HCT116 (cell line): ENCODE measurements around the gene ELL3. TPM values are rescaled to one million over a fixed set of nuclear protein-coding genes. Genes with fewer than 3 reads are reported as not detected.
A peak's percentile ranks its signal among the peaks of the same experiment; 100 is the strongest.

Experiments used
- ATAC-seq: fragments of 200-7000 bp; cut with Tn5 transposase; 2 replicates; pipeline ENCODE4 v1.9.1; 2020; ENCODE audit warnings: mild to moderate bottlenecking, moderate library complexity
- BruUV-seq: library from RNA; stranded (reverse); fragments of 400-500 nt; replicated peaks from 2 replicates; lab custom pipeline; 2021; lab: Mats Ljungman, UMichigan
- CTCF ChIA-PET: fragments of 300-600 bp; sonication (Branson Sonifier 250); formaldehyde crosslinking; loops from one replicate; lab custom pipeline; 2021; ENCODE audit warnings: antibody characterized with exemption; lab: Charles Lee
- POLR2A ChIA-PET: fragments of 300-600, 350-600 bp; sonication (Branson Sonifier 250); formaldehyde crosslinking; loops from one replicate; lab custom pipeline; 2021; ENCODE audit warnings: antibody characterized with exemption; lab: Charles Lee
- RAD21 ChIA-PET, 2 experiments: fragments of 300-600 bp; sonication (Branson Sonifier 250); formaldehyde crosslinking; loops; one replicate each; lab custom pipeline; 2023; ENCODE audit warnings: low total read pairs in 2 of 2; ENCODE audit not compliant: uncharacterized antibody in 2 of 2, unreplicated experiment in 2 of 2, low non-redundant PET in 1 of 2; lab: Charles Lee
- DNase-seq: peaks from one replicate; pipeline ENCODE4 v3.0.0-alpha.2; 2010; ENCODE audit warnings: low read depth, low spot score
- H2AFZ ChIP-seq: fragments of 200-600 bp; shearing (Covaris generic), sonication (generic); 2 replicates; pipeline ENCODE4 v1.6.1; 2017; ENCODE audit warnings: low read depth, mixed run types, mixed read lengths, antibody characterized with exemption, low read length; ENCODE audit not compliant: poor library complexity, severe bottlenecking
- H3K27ac ChIP-seq: 2 replicates; pipeline ENCODE4 v1.5.1; 2012; ENCODE audit warnings: low read depth, low read length
- H3K27me3 ChIP-seq: fragments of 200-600 bp; sonication (generic); 2 replicates; pipeline ENCODE4 v1.6.1; 2016; ENCODE audit warnings: mixed run types, low read length, mixed read lengths; ENCODE audit not compliant: insufficient read depth
- H3K36me3 ChIP-seq, 2 experiments: fragments of 200-500 bp in 1 of 2; fragments of 200-600 bp in 1 of 2; sonication (Bioruptor generic) in 1 of 2; sonication (generic) in 1 of 2; 2 replicates each; pipeline versions ENCODE4 v1.5.1 to v1.6.1; 2014 to 2016; ENCODE audit warnings: low read length in 2 of 2, inconsistent platforms in 1 of 2, mixed read lengths in 1 of 2, mixed run types in 1 of 2; ENCODE audit not compliant: insufficient read depth in 2 of 2, control insufficient read depth in 1 of 2
- H3K4me1 ChIP-seq, 2 experiments: fragments of 200-600 bp in 1 of 2; sonication (generic) in 1 of 2; 2 replicates each; pipeline versions ENCODE4 v1.5.1 to v1.6.1; 2012 to 2017; ENCODE audit warnings: low read length in 2 of 2, inconsistent platforms in 1 of 2, mild to moderate bottlenecking in 1 of 2, mixed read lengths in 1 of 2, mixed run types in 1 of 2, moderate library complexity in 1 of 2; ENCODE audit not compliant: insufficient read depth in 2 of 2, control insufficient read depth in 1 of 2
- H3K4me2 ChIP-seq: fragments of 200-600 bp; sonication (generic); 2 replicates; pipeline ENCODE4 v1.6.1; 2017; ENCODE audit warnings: mixed run types, low read length, mixed read lengths
- H3K4me3 ChIP-seq, 2 experiments: fragments of 200-600 bp in 1 of 2; sonication (generic) in 1 of 2; replicated peaks in 1 of 2; 2 replicates each; pipeline ENCODE4 v1.5.1; 2011 to 2016; ENCODE audit warnings: low read length in 2 of 2, control low read depth in 1 of 2, low read depth in 1 of 2, mild to moderate bottlenecking in 1 of 2, mixed read lengths in 1 of 2, mixed run types in 1 of 2
- H3K79me2 ChIP-seq: fragments of 200-600 bp; sonication (generic); 2 replicates; pipeline ENCODE4 v1.6.1; 2017; ENCODE audit warnings: mild to moderate bottlenecking, mixed run types, low read length, moderate library complexity, mixed read lengths; ENCODE audit not compliant: insufficient read depth
- H3K9ac ChIP-seq: fragments of 200-600 bp; sonication (generic); 2 replicates; pipeline ENCODE4 v1.6.1; 2016; ENCODE audit warnings: low read length, mixed read lengths
- H3K9me2 ChIP-seq: fragments of 200-600 bp; sonication (generic), shearing (Covaris generic); 2 replicates; pipeline ENCODE4 v1.6.1; 2017; ENCODE audit warnings: mixed run types, mild to moderate bottlenecking, moderate library complexity; ENCODE audit not compliant: insufficient read depth
- H3K9me3 ChIP-seq, 2 experiments: fragments of 200-500 bp in 1 of 2; fragments of 200-600 bp in 1 of 2; sonication (Bioruptor generic) in 1 of 2; sonication (generic) in 1 of 2; 2 replicates each; pipeline ENCODE4 v1.6.1; 2014 to 2017; ENCODE audit warnings: low read length in 2 of 2, mixed read lengths in 2 of 2, inconsistent platforms in 1 of 2, low read depth in 1 of 2, mild to moderate bottlenecking in 1 of 2, mixed run types in 1 of 2, moderate library complexity in 1 of 2; ENCODE audit not compliant: control insufficient read depth in 1 of 2, insufficient read depth in 1 of 2
- H4K20me1 ChIP-seq: fragments of 200-600 bp; sonication (generic), shearing (Covaris generic); 2 replicates; pipeline ENCODE4 v1.6.1; 2017; ENCODE audit warnings: mixed run types, mild to moderate bottlenecking, moderate library complexity; ENCODE audit not compliant: insufficient read depth
- ATF3 ChIP-seq: IDR thresholded peaks from 2 replicates; pipeline ENCODE4 v1.6.1; 2012
- CBX3 ChIP-seq: IDR thresholded peaks from 2 replicates; pipeline ENCODE4 v1.6.1; 2012; ENCODE audit warnings: low read depth
- CEBPB ChIP-seq: IDR thresholded peaks from 2 replicates; pipeline ENCODE4 v1.6.1; 2012; ENCODE audit warnings: low read depth
- CTCF ChIP-seq, 3 experiments: fragments of 200-600 bp in 1 of 3; sonication (generic) in 1 of 3; IDR thresholded peaks in 2 of 3; conservative IDR thresholded peaks in 1 of 3; 2 replicates each; pipeline ENCODE4 v1.5.1; 2012 to 2017; ENCODE audit warnings: low read depth in 2 of 3, low read length in 2 of 3, antibody characterized with exemption in 1 of 3, borderline replicate concordance in 1 of 3, control low read depth in 1 of 3, mild to moderate bottlenecking in 1 of 3, mixed read lengths in 1 of 3, mixed run types in 1 of 3, moderate library complexity in 1 of 3; ENCODE audit not compliant: insufficient read depth in 1 of 3
- ELF1 ChIP-seq: IDR thresholded peaks from 2 replicates; pipeline ENCODE4 v1.6.1; 2012; ENCODE audit warnings: low read depth, borderline replicate concordance
- EZH2 ChIP-seq: fragments of 200-600 bp; sonication (generic); IDR thresholded peaks from 2 replicates; pipeline ENCODE4 v1.6.1; 2017; ENCODE audit warnings: antibody characterized with exemption, mixed run types
- EZH2phosphoT487 ChIP-seq: fragments of 200-600 bp; IDR thresholded peaks from 2 replicates; pipeline ENCODE4 v1.6.1; 2018; ENCODE audit warnings: antibody characterized with exemption, borderline replicate concordance
- FOSL1 ChIP-seq: IDR thresholded peaks from 2 replicates; pipeline ENCODE4 v1.6.1; 2012; ENCODE audit warnings: low read depth
- JUND ChIP-seq: IDR thresholded peaks from 2 replicates; pipeline ENCODE4 v1.6.1; 2012
- POLR2A ChIP-seq: IDR thresholded peaks from 2 replicates; pipeline ENCODE4 v1.7.0; 2011; ENCODE audit warnings: borderline replicate concordance; ENCODE audit not compliant: insufficient read depth, insufficient read length; ENCODE audit errors: extremely low read depth
- RAD21 ChIP-seq: IDR thresholded peaks from 2 replicates; pipeline ENCODE4 v1.6.1; 2012; ENCODE audit warnings: low read depth, mild to moderate bottlenecking
- REST ChIP-seq: IDR thresholded peaks from 2 replicates; pipeline ENCODE4 v1.6.1; 2012; ENCODE audit warnings: low read depth
- SIN3A ChIP-seq: IDR thresholded peaks from 2 replicates; pipeline ENCODE4 v1.6.1; 2012; ENCODE audit warnings: low read depth
- SP1 ChIP-seq: IDR thresholded peaks from 2 replicates; pipeline ENCODE4 v1.6.1; 2012; ENCODE audit warnings: low read depth
- SRF ChIP-seq: IDR thresholded peaks from 2 replicates; pipeline ENCODE4 v1.6.1; 2012; ENCODE audit warnings: low read depth
- TCF7L2 ChIP-seq: IDR thresholded peaks from 2 replicates; pipeline ENCODE4 v1.7.0; 2011; ENCODE audit warnings: borderline replicate concordance, inconsistent platforms; ENCODE audit not compliant: insufficient read depth, insufficient read length; ENCODE audit errors: extremely low read depth
- YY1 ChIP-seq: IDR thresholded peaks from 2 replicates; pipeline ENCODE4 v1.6.1; 2011; ENCODE audit warnings: low read length, low read depth, moderate library complexity, mild to moderate bottlenecking; ENCODE audit not compliant: insufficient replicate concordance; ENCODE audit errors: extremely low read depth
- ZBTB33 ChIP-seq: IDR thresholded peaks from 2 replicates; pipeline ENCODE4 v1.6.1; 2011; ENCODE audit warnings: mild to moderate bottlenecking, low read length, moderate library complexity; ENCODE audit not compliant: insufficient replicate concordance; ENCODE audit errors: extremely low read depth
- ZFX ChIP-seq: fragments of 450-650 bp; IDR thresholded peaks from 2 replicates; pipeline ENCODE4 v1.6.1; 2017
- intact Hi-C: fragments of 100-400 bp; cut with micrococcal nuclease; formaldehyde crosslinking; loops from 2 replicates; pipeline ENCODE4 v1.10.0; 2022
- total RNA-seq: library from RNA; stranded (reverse); gene quantifications from one replicate; pipeline ENCODE4 v1.2.1, GENCODE V29; 2021; ENCODE audit not compliant: unreplicated experiment

ELL3 gene
- total RNA-seq, 1 experiment from 2014 or later, result 16.2 TPM

- H3K79me2 ChIP-seq, result peaks cover 75% of the 10 kb centered on the region
- ATAC-seq (peak; percentile 83), DNase-seq (peak; percentile 95)
- H3K9me3 ChIP-seq, result no peaks in the 10 kb centered on the region
- H3K4me2 ChIP-seq, result peak within 1 kb of the TSS; percentile 89
- peak within 1 kb of the TSS; percentile 83 for H3K9ac ChIP-seq
- H3K4me1 ChIP-seq, result peaks cover 15 to 41% of the 10 kb centered on the region in 2 experiments
- BruUV-seq, result TSS peak; percentile 84
- peaks cover 10 to 12% of the 10 kb centered on the region in 2 experiments for H3K36me3 ChIP-seq
- H3K4me3 ChIP-seq, result peak within 1 kb of the TSS; percentile 73 to 90
- no peaks in the 10 kb centered on the region for H3K27me3 ChIP-seq
- ChIA-PET CTCF (no interaction called here), POLR2A (interaction anchor here (0.7 to 1.3 kb wide), 7 partner anchors 8 to 49 kb away, joined by 3 to 7 read pairs (median 3); partner anchors contain the start of genes ELL3, HYPK and SERINC4), RAD21 (no interaction called here)
- no peaks in the 10 kb centered on the region for H3K9me2 ChIP-seq
- H3K27ac ChIP-seq, result peak within 1 kb of the TSS; percentile 67
- no peaks in the 10 kb centered on the region for H4K20me1 ChIP-seq
- intact Hi-C loops, result no loop called here
- no peak within 1 kb of the TSS for H2AFZ ChIP-seq
- TF ChIP-seq EZH2 (no peak), CEBPB (no peak), JUND (no peak), ATF3 (no peak), SIN3A (peak; percentile 96), POLR2A (peak; percentile 92), ZFX (no peak), SP1 (peak; percentile 67; the same call in 1 of the 2 replicates), ZBTB33 (peak; percentile 35), CTCF (IDR thresholded peaks at IDR 0.05 in 2 of 3, conservative IDR thresholded peaks at IDR 0.05 in 1 of 3; ENCODE audit: borderline replicate concordance in 1 of 3, insufficient read depth in 1 of 3, low read depth in 2 of 3, low read length in 2 of 3) (no peak), REST (no peak), EZH2phosphoT487 (no peak), CBX3 (peak; percentile 87), ELF1 (peak; percentile 82), SRF (no peak; the same call in 1 of the 2 replicates), YY1 (peak; percentile 74), FOSL1 (no peak), RAD21 (no peak), TCF7L2 (no peak)
These were observed 47.8 kb upstream of the ELL3 start, which contains the start of gene MFAP1 for GRCh38 chr15:43824302-43825246. Gene MFAP1 (minus strand): TSS chr15:43824690. CDS start chr15:43824569, 121 bp downstream.
